ENCODE measurements around the gene RASAL2.

The RASAL2 gene

DNA sequence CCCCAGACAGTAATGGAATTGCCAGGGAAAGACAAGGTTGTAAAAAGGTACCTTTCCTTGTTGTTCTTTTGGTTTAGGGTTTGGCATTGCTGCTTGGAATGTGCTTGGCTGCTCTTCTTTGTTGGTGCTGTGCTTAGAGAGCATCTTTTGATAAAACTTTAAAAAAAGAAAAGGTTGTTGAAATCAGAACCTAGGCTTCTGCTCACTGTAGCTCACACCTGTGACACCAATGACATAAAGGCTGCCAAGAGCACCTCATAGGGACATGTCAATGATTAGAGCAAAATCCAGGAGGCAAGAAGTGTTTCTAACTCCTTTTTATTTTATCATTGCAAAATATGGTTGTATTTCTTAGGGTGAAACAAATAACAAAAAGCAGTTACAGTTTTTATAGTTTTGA lies 373.9 kb downstream of the RASAL2 start:
- H3K9ac ChIP-seq (ENCODE audit: low read depth, low read length) = no peak overlapping the region
- no peaks in the 10 kb centered on the region for H3K9me3 ChIP-seq (ENCODE audit: control insufficient read depth, insufficient read depth, low read length)
- H3K4me1 ChIP-seq (ENCODE audit: control insufficient read depth, insufficient read depth, low read length) = no peaks in the 10 kb centered on the region; the same call in 1 of the 2 replicates
- H3K4me3 ChIP-seq (ENCODE audit: low read depth, low read length) = no peak overlapping the region
- no peaks in the 10 kb centered on the region for H3K27me3 ChIP-seq (ENCODE audit: control insufficient read depth, insufficient read depth, low read length)
- peaks cover 70% of the 10 kb centered on the region for H3K36me3 ChIP-seq (ENCODE audit: control insufficient read depth, insufficient read depth, low read length)
- no peak overlapping the region for H3K27ac ChIP-seq (ENCODE audit: low read depth, low read length)

DNA sequence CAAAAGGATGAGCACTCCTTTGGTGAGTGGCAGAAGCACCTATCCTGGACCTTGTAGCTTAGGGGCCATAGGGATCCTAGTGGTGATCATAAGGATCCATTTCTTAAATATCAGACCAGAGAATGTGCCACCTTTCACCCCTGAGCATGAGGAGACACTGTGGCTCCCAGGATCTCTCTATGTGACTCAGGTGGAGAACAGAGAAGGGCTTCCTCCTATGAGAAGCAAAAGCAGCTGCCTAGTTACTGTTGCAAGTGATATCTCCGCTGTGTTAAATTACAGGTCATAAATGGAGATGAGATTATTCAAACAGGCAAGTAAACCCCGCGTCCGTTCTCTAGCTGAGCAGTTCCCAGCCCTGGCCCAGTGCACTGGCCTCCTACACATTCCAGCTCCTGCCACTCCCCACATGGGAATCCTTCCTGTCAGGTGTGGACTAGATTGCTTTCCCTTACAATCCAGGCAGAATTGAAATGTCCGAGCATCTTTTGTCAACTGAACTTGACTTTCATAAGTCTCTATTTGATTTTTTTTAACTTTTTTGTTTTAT lies 376.6 kb downstream of the RASAL2 start:
- peaks cover 81% of the 10 kb centered on the region for H3K36me3 ChIP-seq (ENCODE audit: control insufficient read depth, insufficient read depth, low read length)
- no peak overlapping the region for H3K27ac ChIP-seq (ENCODE audit: low read depth, low read length)

GRCh38 chr1:178472531-178472930 lies 378.6 kb downstream of the RASAL2 start:
- H3K27ac ChIP-seq (ENCODE audit: low read depth, low read length) = no peak overlapping the region
- no peak overlapping the region for H3K4me3 ChIP-seq (ENCODE audit: low read depth, low read length)
- peaks cover 19% of the 10 kb centered on the region; the same call in 1 of the 2 replicates for H3K4me1 ChIP-seq (ENCODE audit: control insufficient read depth, insufficient read depth, low read length)
- H3K36me3 ChIP-seq (ENCODE audit: control insufficient read depth, insufficient read depth, low read length) = peaks cover 64% of the 10 kb centered on the region
- H3K27me3 ChIP-seq (ENCODE audit: control insufficient read depth, insufficient read depth, low read length) = no peaks in the 10 kb centered on the region
- no peaks in the 10 kb centered on the region for H3K9me3 ChIP-seq (ENCODE audit: control insufficient read depth, insufficient read depth, low read length)
- no peak overlapping the region for H3K9ac ChIP-seq (ENCODE audit: low read depth, low read length)

More for the DNA sequence above, 376.6 kb downstream of the RASAL2 start:
- Histone ChIP-seq H3K4me1 (ENCODE audit: control insufficient read depth, insufficient read depth, low read length) (no peaks in the 10 kb centered on the region; the same call in 1 of the 2 replicates), H3K27me3 (ENCODE audit: control insufficient read depth, insufficient read depth, low read length) (no peaks in the 10 kb centered on the region), H3K4me3 (ENCODE audit: low read depth, low read length) (no peak overlapping the region), H3K9me3 (ENCODE audit: control insufficient read depth, insufficient read depth, low read length) (no peaks in the 10 kb centered on the region), H3K9ac (ENCODE audit: low read depth, low read length) (no peak overlapping the region)

GRCh38 chr1:178477373-178477772 lies 383.5 kb downstream of the RASAL2 start:
- no peak overlapping the region for H3K4me3 ChIP-seq (ENCODE audit: low read depth, low read length)
- peaks cover 19% of the 10 kb centered on the region; the same call in 1 of the 2 replicates for H3K4me1 ChIP-seq (ENCODE audit: control insufficient read depth, insufficient read depth, low read length)
- no peak overlapping the region for H3K27ac ChIP-seq (ENCODE audit: low read depth, low read length)
- peaks cover 31% of the 10 kb centered on the region for H3K36me3 ChIP-seq (ENCODE audit: control insufficient read depth, insufficient read depth, low read length)
- H3K9me3 ChIP-seq (ENCODE audit: control insufficient read depth, insufficient read depth, low read length) = no peaks in the 10 kb centered on the region
- H3K9ac ChIP-seq (ENCODE audit: low read depth, low read length) = no peak overlapping the region
- no peaks in the 10 kb centered on the region for H3K27me3 ChIP-seq (ENCODE audit: control insufficient read depth, insufficient read depth, low read length)

DNA sequence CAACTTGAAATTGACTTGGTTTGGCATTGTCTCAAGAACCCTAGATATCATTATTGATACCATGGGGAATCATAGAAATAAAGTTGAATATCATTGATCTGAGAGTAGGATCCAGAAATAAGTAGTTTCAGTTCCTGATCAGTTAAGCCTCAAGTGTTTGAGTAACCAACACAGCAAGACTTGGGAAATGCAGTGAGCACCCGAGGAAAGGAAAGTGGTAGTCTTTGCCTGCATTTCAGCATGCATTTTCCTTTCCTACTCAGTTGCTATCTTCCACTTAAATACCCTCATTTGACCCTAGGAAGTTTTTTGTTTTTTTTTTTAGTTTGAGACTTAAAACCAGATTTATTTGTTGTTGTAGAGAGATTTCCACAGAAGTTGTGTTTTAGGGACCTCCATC lies 383.9 kb downstream of the RASAL2 start:
- no peaks in the 10 kb centered on the region for H3K9me3 ChIP-seq (ENCODE audit: control insufficient read depth, insufficient read depth, low read length)
- H3K9ac ChIP-seq (ENCODE audit: low read depth, low read length) = no peak overlapping the region
- H3K36me3 ChIP-seq (ENCODE audit: control insufficient read depth, insufficient read depth, low read length) = peaks cover 27% of the 10 kb centered on the region
- H3K27ac ChIP-seq (ENCODE audit: low read depth, low read length) = no peak overlapping the region
- no peaks in the 10 kb centered on the region for H3K27me3 ChIP-seq (ENCODE audit: control insufficient read depth, insufficient read depth, low read length)
- peaks cover 19% of the 10 kb centered on the region; the same call in 1 of the 2 replicates for H3K4me1 ChIP-seq (ENCODE audit: control insufficient read depth, insufficient read depth, low read length)
- H3K4me3 ChIP-seq (ENCODE audit: low read depth, low read length) = no peak overlapping the region

GRCh38 chr1:178483251-178483957 lies 389.5 kb downstream of the RASAL2 start:
- Histone ChIP-seq H3K27ac (ENCODE audit: low read depth, low read length) (no peak overlapping the region), H3K9me3 (ENCODE audit: control insufficient read depth, insufficient read depth, low read length) (no peaks in the 10 kb centered on the region), H3K36me3 (ENCODE audit: control insufficient read depth, insufficient read depth, low read length) (no peaks in the 10 kb centered on the region), H3K9ac (ENCODE audit: low read depth, low read length) (no peak overlapping the region), H3K4me3 (ENCODE audit: low read depth, low read length) (no peak overlapping the region), H3K27me3 (ENCODE audit: control insufficient read depth, insufficient read depth, low read length) (no peaks in the 10 kb centered on the region), H3K4me1 (ENCODE audit: control insufficient read depth, insufficient read depth, low read length) (no peaks in the 10 kb centered on the region)

DNA sequence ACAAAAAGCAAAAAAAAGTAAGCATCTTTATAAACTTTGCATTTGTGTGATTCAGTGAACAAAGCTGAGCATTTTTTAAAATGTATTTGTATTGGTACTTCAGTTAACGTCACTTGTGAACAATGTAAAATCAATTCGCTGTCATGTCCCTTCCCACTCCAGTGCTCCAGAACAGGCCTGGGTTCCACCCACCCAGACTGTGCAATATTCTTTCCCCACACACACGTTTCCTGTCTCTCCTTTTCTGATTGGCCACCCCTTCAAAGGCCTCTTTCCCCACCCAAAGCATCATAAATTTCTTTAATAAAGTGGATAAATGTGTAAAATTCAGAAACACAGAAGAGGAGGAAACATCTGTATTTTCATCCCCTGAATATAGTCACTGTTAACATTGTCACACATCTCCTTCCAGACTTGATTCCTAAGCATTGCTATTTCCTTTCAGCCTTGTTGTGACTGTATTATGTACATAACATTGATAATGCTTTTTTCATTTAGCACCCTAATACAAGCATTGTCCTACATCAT lies 390.9 kb downstream of the RASAL2 start:
- no peak overlapping the region for H3K9ac ChIP-seq (ENCODE audit: low read depth, low read length)
- no peaks in the 10 kb centered on the region for H3K4me1 ChIP-seq (ENCODE audit: control insufficient read depth, insufficient read depth, low read length)
- no peak overlapping the region for H3K27ac ChIP-seq (ENCODE audit: low read depth, low read length)
- no peaks in the 10 kb centered on the region for H3K27me3 ChIP-seq (ENCODE audit: control insufficient read depth, insufficient read depth, low read length)
- no peak overlapping the region for H3K4me3 ChIP-seq (ENCODE audit: low read depth, low read length)
- no peaks in the 10 kb centered on the region for H3K9me3 ChIP-seq (ENCODE audit: control insufficient read depth, insufficient read depth, low read length)
- no peaks in the 10 kb centered on the region for H3K36me3 ChIP-seq (ENCODE audit: control insufficient read depth, insufficient read depth, low read length)

DNA sequence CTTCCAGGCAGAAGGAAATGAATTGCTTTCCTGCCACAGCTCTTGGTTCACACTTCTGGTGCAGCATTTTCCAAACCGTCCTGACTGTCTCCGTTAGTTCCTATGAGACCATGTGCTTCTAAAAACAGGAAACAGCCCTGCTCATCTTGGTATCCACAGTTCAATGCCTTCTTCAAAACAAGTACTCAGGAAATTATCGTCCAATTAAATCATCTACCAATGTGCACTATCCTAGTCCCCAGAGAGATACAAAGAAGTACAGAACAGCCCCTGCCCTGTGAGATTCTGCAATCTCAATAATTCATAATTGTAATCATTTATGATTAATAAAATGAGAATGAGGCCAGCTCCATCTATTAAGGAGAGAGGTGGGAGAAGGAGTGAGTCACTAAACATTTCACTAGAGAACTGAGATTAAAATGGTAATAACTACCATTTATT lies 391.7 kb downstream of the RASAL2 start:
- H3K9ac ChIP-seq (ENCODE audit: low read depth, low read length) = no peak overlapping the region
- no peaks in the 10 kb centered on the region for H3K4me1 ChIP-seq (ENCODE audit: control insufficient read depth, insufficient read depth, low read length)

DNA sequence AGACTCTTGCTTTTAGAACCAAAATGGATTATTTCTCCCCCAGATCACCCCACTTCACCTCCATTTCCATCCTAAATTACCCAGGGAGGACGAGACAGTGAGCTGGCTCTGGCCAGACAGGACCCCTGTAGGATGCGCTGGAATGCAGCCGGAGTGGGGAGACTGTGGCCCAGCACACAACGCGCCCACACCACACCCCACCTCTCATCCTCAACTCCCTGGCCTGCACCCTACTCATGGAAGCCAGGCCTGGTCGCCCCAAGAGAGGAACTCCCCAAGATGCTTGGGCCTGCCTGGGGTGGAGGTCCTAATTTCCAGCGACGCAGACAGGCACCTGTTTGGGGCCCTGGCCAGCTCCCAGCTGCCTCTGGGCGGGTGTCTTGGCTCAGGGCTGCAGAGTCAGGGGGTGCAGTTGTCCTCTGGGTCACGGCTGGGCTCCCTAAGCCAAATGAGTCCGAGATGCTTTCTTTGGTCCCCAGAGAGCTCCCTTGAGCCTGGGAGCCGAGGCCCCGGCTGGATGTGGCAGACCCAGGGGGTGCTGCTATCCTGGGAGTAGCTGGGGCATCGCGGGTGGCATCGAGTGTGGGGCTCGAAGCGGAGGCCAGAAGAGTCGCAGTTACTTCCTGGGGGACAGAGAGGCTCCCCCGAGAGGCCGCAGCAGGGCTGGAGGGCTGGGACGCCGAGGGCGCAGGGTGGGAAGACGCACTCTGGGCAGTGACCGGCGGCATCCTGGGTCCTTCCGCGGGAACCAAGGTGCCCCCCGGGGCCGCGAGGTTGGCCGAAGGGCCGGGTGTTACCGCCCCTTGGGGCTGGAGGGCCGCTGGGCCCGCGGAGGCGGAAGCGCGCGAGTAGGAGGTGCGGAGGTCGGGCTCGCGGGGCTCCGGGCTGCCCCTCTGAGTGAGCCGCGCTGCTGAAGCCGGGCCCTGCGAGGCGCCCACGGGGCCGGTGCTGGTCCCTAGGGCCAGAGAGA lies 392.5 kb downstream of the RASAL2 start:
- Histone ChIP-seq H3K4me1 (ENCODE audit: control insufficient read depth, insufficient read depth, low read length) (no peaks in the 10 kb centered on the region), H3K27me3 (ENCODE audit: control insufficient read depth, insufficient read depth, low read length) (no peaks in the 10 kb centered on the region), H3K4me3 (ENCODE audit: low read depth, low read length) (no peak overlapping the region), H3K9ac (ENCODE audit: low read depth, low read length) (no peak overlapping the region), H3K27ac (ENCODE audit: low read depth, low read length) (no peak overlapping the region), H3K36me3 (ENCODE audit: control insufficient read depth, insufficient read depth, low read length) (no peaks in the 10 kb centered on the region), H3K9me3 (ENCODE audit: control insufficient read depth, insufficient read depth, low read length) (no peaks in the 10 kb centered on the region)

More for the DNA sequence above, 391.7 kb downstream of the RASAL2 start:
- Histone ChIP-seq H3K27ac (ENCODE audit: low read depth, low read length) (no peak overlapping the region), H3K27me3 (ENCODE audit: control insufficient read depth, insufficient read depth, low read length) (no peaks in the 10 kb centered on the region), H3K4me3 (ENCODE audit: low read depth, low read length) (no peak overlapping the region), H3K9me3 (ENCODE audit: control insufficient read depth, insufficient read depth, low read length) (no peaks in the 10 kb centered on the region), H3K36me3 (ENCODE audit: control insufficient read depth, insufficient read depth, low read length) (no peaks in the 10 kb centered on the region)

GRCh38 chr1:178487070-178487615 lies 393.2 kb downstream of the RASAL2 start:
- Histone ChIP-seq H3K4me3 (ENCODE audit: low read depth, low read length) (no peak overlapping the region), H3K27me3 (ENCODE audit: control insufficient read depth, insufficient read depth, low read length) (no peaks in the 10 kb centered on the region), H3K9ac (ENCODE audit: low read depth, low read length) (no peak overlapping the region), H3K36me3 (ENCODE audit: control insufficient read depth, insufficient read depth, low read length) (no peaks in the 10 kb centered on the region), H3K9me3 (ENCODE audit: control insufficient read depth, insufficient read depth, low read length) (no peaks in the 10 kb centered on the region), H3K4me1 (ENCODE audit: control insufficient read depth, insufficient read depth, low read length) (no peaks in the 10 kb centered on the region), H3K27ac (ENCODE audit: low read depth, low read length) (no peak overlapping the region)
